Measurements from ENCODE around the gene ACADM. TPM values are rescaled to one million over a fixed set of nuclear protein-coding genes. Genes with fewer than 3 reads are reported as not detected.
"Not testable (repeated sequence)": the region's sequence is repeated elsewhere in the genome, so short reads cannot be mapped to it uniquely, and the experiment has no call there.

The ACADM gene
- total and polyA plus RNA-seq, 3 donors from 2014 or later = 57.7 to 77.6 (median 67.9) TPM

DNA sequence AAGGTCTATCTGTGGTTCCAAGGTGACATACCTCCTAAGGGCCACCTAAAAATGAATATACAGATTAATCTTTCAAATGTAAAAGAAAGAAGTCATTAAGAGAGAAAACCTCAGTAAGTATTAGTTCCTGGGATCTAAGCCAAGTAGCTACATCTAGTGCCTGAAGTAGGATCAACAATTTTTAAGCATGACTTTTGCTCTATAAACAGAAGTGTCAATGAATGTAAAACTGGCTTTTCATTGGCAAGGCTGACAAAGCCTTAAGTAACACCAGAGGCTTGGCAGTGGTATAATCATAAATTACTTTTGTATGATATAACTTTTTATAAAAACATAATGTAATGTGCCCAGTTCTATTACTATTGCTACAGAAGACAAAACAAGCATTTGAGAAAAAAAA lies 12.2 kb upstream of the ACADM start:
- H3K36me3 ChIP-seq (ENCODE audit: low read depth, missing control alignments) = no peaks in the 10 kb centered on the region
- no peak overlapping the region for H3K27ac ChIP-seq
- TF ChIP-seq, protein P1, sequence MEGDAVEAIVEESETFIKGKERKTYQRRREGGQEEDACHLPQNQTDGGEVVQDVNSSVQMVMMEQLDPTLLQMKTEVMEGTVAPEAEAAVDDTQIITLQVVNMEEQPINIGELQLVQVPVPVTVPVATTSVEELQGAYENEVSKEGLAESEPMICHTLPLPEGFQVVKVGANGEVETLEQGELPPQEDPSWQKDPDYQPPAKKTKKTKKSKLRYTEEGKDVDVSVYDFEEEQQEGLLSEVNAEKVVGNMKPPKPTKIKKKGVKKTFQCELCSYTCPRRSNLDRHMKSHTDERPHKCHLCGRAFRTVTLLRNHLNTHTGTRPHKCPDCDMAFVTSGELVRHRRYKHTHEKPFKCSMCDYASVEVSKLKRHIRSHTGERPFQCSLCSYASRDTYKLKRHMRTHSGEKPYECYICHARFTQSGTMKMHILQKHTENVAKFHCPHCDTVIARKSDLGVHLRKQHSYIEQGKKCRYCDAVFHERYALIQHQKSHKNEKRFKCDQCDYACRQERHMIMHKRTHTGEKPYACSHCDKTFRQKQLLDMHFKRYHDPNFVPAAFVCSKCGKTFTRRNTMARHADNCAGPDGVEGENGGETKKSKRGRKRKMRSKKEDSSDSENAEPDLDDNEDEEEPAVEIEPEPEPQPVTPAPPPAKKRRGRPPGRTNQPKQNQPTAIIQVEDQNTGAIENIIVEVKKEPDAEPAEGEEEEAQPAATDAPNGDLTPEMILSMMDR (IDR thresholded peaks at IDR 0.05) = no peak
- TF ChIP-seq POLR2A (IDR thresholded peaks at IDR 0.05) = no peak
- H3K4me1 ChIP-seq = no peaks in the 10 kb centered on the region
- no peak for DNase-seq
- no peak overlapping the region for H3K4me3 ChIP-seq
- H3K27me3 ChIP-seq = no peaks in the 10 kb centered on the region
- intact Hi-C loops (cut with DNase I; ENCODE audit: low total_unique reads) = no loop called here
- H3K9me3 ChIP-seq = no peaks in the 10 kb centered on the region

DNA sequence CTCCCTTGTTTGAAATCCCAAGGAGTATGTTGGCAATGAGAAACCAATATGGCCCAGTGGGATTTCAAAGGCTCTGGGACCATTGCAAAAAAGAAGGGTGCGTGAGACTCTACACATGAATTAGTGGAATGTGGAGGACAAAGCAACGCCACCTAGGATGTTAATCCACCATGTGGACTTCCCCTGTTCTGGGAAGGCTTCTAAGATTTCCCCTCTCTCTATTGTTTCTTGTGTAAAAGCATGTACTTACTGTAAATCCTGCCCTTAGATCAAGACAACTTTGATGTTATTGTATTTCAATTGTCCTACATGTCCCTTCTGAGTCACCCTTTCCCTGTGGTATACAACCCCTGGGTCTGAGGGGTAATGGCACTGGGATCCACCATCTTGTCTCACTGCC lies 4.7 kb upstream of the ACADM start:
- Histone ChIP-seq H3K36me3 (ENCODE audit: low read depth, missing control alignments) (no peaks in the 10 kb centered on the region), H3K9me3 (no peaks in the 10 kb centered on the region), H3K27me3 (no peaks in the 10 kb centered on the region), H3K4me3 (no peak overlapping the region), H3K27ac (no peak overlapping the region), H3K4me1 (peaks cover 8% of the 10 kb centered on the region)
- intact Hi-C loops (cut with DNase I; ENCODE audit: low total_unique reads) = no loop called here
- DNase-seq = no peak
- no peak for TF ChIP-seq POLR2A (IDR thresholded peaks at IDR 0.05)
- TF ChIP-seq, protein P1 (IDR thresholded peaks at IDR 0.05) = no peak
- WGBS, 2 donors = 83 to 87% methylated on average over 2 of the region's 2 CpGs

DNA sequence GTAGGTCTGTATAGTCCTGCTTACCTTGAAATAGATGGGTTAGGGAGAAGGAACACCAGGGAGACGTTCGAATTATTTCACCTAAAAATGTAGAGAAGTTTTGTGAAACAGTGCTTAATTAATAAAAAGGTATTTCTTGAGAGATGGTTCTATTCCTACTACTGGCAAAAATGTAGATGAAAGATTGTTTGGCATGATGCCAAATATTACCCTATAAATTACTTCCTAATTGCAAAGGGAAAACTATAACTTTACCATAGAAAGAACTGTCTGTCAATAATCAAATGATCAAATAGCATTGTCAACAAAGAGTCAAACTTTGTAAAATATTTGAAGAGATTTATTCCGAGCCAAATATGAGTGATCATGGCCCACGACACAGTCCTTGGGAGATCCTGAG lies 4.2 kb upstream of the ACADM start:
- Histone ChIP-seq H3K27ac (no peak overlapping the region), H3K27me3 (no peaks in the 10 kb centered on the region), H3K36me3 (ENCODE audit: low read depth, missing control alignments) (no peaks in the 10 kb centered on the region), H3K9me3 (no peaks in the 10 kb centered on the region), H3K4me1 (peaks cover 8% of the 10 kb centered on the region), H3K4me3 (no peak overlapping the region)
- intact Hi-C loops (cut with DNase I; ENCODE audit: low total_unique reads) = no loop called here
- no peak for DNase-seq
- 85 to 93% methylated on average over 4 of the region's 4 CpGs for WGBS, 2 donors
- TF ChIP-seq, protein P1 (IDR thresholded peaks at IDR 0.05) = no peak
- no peak for TF ChIP-seq POLR2A (IDR thresholded peaks at IDR 0.05)

DNA sequence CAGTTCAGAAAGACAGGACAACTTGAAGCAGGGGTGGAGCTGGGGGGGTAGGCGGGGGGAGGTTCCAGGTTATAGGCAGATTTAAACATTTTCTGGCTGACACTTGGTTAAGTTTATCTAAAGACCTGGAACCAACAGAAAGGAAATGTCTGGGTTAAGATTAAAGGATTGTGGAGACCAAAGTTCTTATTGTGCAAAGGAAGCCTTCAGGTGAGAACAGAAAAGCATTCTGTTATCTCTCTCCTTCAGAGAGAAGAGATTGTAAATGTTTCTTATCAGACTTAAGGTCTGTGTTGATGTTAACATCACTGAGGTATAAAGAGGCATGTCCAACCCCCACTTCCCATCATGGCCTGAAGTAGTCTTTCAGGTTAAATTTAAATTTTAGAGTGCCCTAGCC lies 3.7 kb upstream of the ACADM start:
- H3K27ac ChIP-seq = no peak overlapping the region
- intact Hi-C loops (cut with DNase I; ENCODE audit: low total_unique reads) = no loop called here

DNA sequence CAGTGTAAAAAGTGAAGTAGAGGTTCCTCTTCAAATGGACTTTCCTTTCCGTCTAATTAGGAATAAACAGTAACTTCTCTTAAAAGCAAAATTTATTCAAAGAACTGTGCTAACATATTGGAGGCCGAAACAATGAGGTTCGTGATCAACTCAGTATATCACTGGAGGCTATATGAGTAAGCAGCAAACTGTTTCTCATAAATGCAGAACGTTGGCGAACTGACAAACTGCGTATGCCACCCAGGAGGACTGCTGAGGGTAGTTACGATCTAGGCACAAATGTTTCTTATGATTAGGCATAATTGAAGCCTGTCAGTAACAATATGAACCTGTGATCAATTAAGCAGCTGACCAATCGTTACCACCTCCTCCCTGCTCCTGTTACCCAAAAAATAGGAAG lies 2.3 kb upstream of the ACADM start:
- DNase-seq; intact Hi-C loops (cut with DNase I; ENCODE audit: low total_unique reads); H3K9me3 ChIP-seq; H3K27me3 ChIP-seq; H3K36me3 ChIP-seq (ENCODE audit: low read depth, missing control alignments); H3K27ac ChIP-seq: not testable (repeated sequence)
- Histone ChIP-seq H3K4me1 (peaks cover 15% of the 10 kb centered on the region), H3K4me3 (peak overlapping the region in 1 of 2 donors; percentile 7)
- 56 to 75% methylated on average over 8 of the region's 8 CpGs for WGBS, 2 donors

More for the DNA sequence above, 3.7 kb upstream of the ACADM start:
- TF ChIP-seq POLR2A (IDR thresholded peaks at IDR 0.05) = no peak
- no peak for DNase-seq
- Histone ChIP-seq H3K9me3 (no peaks in the 10 kb centered on the region), H3K4me1 (peaks cover 8% of the 10 kb centered on the region), H3K36me3 (ENCODE audit: low read depth, missing control alignments) (no peaks in the 10 kb centered on the region), H3K4me3 (no peak overlapping the region), H3K27me3 (no peaks in the 10 kb centered on the region)
- 93 to 97% methylated on average over 1 of the region's 1 CpG for WGBS, 2 donors

DNA sequence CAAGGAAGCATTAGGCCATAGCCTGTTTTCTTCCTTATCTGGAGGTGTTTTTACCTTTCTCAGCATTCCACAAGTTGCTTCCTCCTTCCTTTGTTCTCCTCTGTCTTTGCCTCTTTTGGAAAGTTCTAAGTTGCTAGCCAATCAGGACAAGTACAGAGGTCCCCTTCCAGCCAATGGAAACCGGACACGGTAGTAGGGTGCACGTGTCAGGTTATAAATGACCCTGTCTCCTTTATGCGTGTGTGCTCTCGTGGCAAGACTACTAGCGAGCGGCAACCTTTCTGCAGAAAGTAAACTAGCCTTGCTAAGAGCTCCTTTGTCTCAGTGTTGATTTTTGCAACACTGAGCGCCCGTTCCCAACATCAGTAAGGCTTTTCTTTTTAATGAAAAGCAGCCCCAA lies 1.5 kb upstream of the ACADM start:
- Histone ChIP-seq H3K36me3 (ENCODE audit: low read depth, missing control alignments) (no peaks in the 10 kb centered on the region), H3K4me3 (peak overlapping the region in 1 of 2 donors; percentile 79), H3K27me3 (no peaks in the 10 kb centered on the region), H3K4me1 (peaks cover 19% of the 10 kb centered on the region), H3K9me3 (no peaks in the 10 kb centered on the region), H3K27ac (peak overlapping the region; percentile 94 to 95)
- intact Hi-C loops (cut with DNase I; ENCODE audit: low total_unique reads) = no loop called here
- TF ChIP-seq, protein P1 (IDR thresholded peaks at IDR 0.05) = no peak
- no peak for TF ChIP-seq POLR2A (IDR thresholded peaks at IDR 0.05)
- WGBS, 2 donors = 81 to 82% methylated on average over 9 of the region's 9 CpGs
- DNase-seq = peak; percentile 30
